HG02870 (cell line): Measurements from ENCODE around the gene LRIT3.

Experiments
- ATAC-seq: cut with Tn5 transposase; IDR thresholded peaks from one replicate; pipeline ENCODE4 v1.9.1; 2021; ENCODE audit warnings: mild to moderate bottlenecking, moderate library complexity; ENCODE audit not compliant: unreplicated experiment

The LRIT3 gene, protein sequence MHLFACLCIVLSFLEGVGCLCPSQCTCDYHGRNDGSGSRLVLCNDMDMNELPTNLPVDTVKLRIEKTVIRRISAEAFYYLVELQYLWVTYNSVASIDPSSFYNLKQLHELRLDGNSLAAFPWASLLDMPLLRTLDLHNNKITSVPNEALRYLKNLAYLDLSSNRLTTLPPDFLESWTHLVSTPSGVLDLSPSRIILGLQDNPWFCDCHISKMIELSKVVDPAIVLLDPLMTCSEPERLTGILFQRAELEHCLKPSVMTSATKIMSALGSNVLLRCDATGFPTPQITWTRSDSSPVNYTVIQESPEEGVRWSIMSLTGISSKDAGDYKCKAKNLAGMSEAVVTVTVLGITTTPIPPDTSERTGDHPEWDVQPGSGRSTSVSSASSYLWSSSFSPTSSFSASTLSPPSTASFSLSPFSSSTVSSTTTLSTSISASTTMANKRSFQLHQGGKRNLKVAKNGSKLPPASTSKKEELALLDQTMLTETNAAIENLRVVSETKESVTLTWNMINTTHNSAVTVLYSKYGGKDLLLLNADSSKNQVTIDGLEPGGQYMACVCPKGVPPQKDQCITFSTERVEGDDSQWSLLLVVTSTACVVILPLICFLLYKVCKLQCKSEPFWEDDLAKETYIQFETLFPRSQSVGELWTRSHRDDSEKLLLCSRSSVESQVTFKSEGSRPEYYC

DNA sequence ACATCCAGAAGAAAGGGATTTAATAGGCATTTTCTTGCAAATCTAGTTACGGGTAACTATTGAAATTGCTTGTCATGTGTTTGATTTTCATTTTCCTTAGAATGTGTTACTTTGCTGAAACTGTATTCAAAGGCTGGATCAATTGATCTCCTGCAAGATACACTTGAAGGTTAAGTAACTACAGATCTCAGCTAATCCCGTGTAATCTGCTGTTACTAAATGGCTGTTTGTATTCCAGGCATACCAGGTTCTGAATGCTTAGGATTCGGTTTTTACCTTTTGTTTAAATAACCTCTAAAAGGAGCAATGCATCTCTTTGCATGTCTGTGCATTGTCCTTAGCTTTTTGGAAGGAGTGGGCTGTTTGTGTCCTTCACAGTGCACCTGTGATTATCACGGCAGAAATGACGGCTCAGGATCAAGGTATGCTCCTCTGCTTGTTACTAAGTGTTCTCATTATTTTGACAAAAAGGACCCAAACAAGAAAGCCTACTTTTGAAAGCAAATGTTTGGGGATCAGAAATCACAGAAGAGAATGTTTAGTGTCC is at the start of gene LRIT3:
TSS of gene LRIT3 (plus strand) at position 212 of the 547 bp plus-strand sequence. CDS start at position 307, 95 bp downstream.
- no peak for ATAC-seq

- ATAC-seq = no peak
Observed at GRCh38 chr4:109798866-109799265, 49.0 kb upstream of the LRIT3 start.

DNA sequence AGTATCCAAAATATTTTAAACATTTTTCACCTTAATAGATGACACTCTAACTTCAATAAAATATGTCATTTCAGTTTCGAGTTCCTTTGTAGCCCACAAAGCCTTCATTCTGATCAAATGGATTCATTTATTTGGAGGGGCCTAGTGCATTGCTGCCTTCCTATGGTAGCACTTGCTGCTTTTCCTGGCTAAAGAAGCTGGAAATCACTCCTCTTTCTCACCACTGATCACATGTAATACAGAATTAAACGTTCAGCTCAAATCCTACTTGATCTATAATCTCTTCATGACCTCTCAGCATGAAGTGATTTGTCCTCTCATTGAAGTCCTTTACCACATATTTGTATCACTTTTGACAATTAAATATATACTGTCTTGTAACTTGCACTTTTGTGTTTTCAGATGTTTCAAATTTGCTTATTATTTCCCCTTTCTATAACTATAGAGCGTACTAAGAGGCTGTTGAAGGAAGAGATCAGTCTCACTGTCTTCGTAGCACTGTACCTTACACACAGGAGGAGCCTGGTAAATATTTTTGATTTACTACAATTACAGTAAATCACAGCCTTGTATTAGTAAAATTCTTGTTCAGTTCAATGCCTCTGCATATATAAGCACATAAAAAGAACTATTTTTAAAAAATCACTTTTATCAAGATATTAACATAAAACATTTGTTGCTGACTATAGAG is 46.7 kb upstream of the LRIT3 start:
- ATAC-seq = no peak

GRCh38 chr4:109801895-109802319 is 46.0 kb upstream of the LRIT3 start, which contains the start of gene CFI:
Gene CFI (minus strand): TSS chr4:109801999. CDS start chr4:109801971, 28 bp downstream.
- ATAC-seq = no peak

DNA sequence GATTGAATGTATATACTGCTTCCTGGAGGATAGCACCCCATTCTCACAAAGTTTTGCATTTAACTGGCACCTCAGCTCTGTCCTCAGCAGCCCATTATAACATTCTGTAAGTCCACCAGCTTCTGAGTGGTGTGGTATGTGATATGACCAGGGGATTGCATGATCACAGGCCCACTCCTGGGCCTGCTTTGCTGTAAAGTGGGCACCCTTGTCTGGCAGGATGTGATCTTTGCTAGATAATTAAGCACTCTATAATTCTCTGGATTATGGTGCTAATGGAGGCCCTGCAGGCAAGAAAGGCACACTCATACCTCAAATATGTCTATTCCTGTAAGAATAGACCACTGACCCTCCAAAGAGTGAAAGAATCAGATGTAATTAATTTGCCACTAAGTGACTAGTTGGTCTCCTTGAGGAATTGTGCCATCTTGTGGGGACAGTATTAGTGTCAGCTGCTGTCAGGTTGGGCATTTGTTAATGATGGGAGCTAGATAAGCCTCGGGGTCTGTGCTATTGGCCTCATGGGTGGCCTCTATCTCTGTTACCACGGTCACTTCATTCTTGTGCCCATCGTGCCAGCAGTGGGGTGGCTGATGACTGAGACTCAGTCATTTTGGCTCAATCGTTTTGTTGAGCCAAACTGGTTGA is 43.9 kb upstream of the LRIT3 start:
- peak; percentile 67 for ATAC-seq

DNA sequence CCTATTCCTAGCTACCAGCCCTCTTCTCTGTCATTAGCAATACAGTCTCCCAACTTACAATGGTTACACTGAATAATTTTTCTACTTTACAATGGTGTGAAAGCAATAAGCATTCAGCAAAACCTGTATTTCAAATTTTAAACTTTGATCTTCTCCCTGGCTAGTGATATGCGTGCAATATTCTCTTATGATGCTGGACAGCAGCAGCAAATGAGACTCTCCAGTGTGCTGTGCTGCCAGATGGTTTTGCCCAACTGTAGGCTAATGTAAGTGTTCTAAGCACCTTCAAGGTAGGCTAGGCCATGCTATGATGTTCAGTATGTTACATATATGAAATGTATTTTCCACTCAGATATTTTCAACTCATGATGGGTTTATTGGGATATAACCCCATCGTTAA is 38.3 kb upstream of the LRIT3 start:
- ATAC-seq = no peak

DNA sequence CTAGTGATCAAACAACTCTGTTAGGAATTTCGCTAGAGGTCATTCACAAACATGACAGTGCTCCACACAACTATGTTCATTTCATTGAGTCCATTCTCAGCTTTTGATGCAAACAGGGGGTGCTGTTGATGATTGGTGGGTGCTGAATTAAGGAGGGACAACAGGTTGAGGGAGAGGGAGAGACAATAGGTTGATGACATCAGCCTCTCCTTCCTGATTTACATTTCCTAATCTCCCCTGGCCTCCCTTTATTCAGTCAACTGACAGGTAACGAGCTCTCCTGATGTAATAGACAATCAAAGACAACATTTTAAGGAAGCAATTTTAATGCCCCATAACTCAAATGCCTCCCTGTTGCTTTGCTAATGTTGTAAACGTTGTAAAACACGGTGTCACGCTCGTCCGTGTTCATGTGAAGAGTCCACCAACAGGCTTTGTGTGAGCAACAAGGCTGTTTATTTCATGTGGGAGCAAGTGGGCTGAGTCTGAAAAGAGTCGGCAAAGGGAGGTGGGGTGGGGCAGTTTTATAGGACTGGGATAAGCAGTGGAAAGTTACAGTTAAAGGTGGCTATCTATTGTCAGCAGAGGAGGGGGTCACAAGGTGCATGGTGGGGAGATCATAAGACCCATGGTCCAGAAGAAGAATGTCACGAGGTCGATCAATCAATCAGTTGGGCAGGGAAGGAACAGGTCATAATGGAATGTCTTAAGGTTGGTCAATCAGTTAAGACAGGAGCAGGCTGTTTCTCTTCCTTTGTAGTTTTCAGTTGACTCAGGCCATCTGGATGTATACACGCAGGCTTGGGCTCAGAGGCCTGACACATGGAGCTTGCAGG is 37.1 kb upstream of the LRIT3 start:
- ATAC-seq = no peak

GRCh38 chr4:109811707-109812106 is 36.2 kb upstream of the LRIT3 start:
- ATAC-seq = no peak

GRCh38 chr4:109815151-109816081 is 32.5 kb upstream of the LRIT3 start, which contains the start of gene GAR1:
Gene GAR1 (plus strand): TSS chr4:109815762. CDS start chr4:109816165, 403 bp downstream.
- peak; percentile 99 for ATAC-seq

- ATAC-seq = no peak
Observed at GRCh38 chr4:109816082-109816442, 31.8 kb upstream of the LRIT3 start.

DNA sequence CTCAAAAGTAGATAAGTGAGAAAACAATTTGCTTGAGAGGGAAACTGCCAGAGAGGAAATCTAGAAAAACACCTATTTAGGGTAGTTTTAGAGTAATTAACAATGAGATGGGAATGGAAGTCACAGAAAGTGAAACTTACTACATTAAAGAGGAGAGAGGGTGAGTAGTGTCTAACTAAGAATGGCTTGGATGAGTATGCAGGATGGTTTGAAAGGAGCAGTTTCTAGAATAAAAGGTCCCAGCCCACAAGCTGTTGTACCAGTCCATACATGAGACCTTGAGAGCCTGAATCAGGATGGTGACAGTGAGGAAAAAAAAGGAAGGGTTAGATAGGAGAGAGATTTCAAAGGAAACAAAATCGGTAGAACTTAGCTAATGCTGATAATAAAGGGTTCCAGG is 31.0 kb upstream of the LRIT3 start:
- no peak for ATAC-seq

- no peak for ATAC-seq
Observed at GRCh38 chr4:109818268-109818667, 29.6 kb upstream of the LRIT3 start.

GRCh38 chr4:109820563-109820962 is 27.3 kb upstream of the LRIT3 start:
- ATAC-seq = no peak

- ATAC-seq = no peak
Observed at GRCh38 chr4:109821185-109821584, 26.7 kb upstream of the LRIT3 start.

GRCh38 chr4:109826719-109827118 is 21.2 kb upstream of the LRIT3 start:
- no peak for ATAC-seq

DNA sequence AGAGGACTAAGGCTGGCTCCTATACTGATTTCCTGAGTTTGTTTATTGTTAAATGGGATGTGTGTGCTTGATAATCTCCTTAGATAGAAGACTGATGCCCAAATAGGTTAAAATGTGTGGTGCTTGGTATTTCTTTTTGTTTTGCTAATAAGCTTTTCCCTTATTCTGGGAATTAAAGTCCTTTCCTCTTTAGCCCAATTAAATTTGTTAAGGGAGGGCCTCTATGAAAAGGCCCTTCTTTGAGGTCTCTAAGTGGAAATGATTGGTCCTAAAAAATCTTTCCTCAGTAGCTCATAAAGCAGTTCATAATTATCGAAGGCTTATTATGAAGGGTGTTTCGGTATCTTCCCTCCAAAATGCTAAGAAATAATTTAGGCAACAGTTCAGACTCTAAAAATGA is 20.2 kb upstream of the LRIT3 start, which contains the start of gene RRH:
TSS of gene RRH (plus strand) at position 301 of the 400 bp plus-strand sequence. CDS start at position 357, 56 bp downstream.
- ATAC-seq = no peak

DNA sequence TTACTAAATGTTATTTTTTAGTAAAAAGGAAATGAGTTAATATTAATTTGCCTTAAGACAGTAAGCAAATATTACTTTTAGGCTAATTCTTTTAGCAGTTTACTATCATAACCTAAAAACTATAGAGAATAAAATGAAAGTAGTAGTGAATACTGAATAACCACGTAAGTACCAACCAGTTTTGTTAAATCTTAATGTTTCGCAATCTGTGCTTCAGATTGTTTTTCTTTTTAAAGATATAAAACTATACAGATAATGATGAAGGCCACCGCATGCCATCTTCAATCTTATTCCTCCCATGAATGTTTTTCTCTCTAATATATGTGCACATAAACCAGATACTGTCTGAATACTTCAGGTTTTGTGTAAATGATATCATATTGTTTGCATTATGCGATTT is 14.2 kb upstream of the LRIT3 start:
- ATAC-seq = no peak

DNA sequence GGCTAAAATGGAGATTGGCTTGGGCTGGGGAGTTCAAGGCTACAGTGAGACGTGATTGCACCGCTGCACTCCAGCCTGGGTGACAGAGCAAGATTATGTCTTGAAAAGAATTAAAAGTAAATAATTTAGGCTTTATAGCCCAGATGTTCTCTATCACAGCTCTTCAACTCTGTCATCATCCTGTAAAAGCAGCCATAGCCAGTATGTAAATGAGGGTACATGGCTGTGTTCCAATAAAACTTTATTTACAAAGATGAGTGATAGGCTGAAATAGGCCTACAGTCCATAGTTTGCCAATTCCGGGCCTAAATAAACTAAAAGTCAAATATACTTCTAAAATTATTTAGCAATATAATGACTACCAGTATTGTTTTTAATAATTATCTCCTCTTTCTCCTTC is 10.9 kb upstream of the LRIT3 start:
- ATAC-seq = no peak
